ENCODE data around the gene DAGLA. TPM values are rescaled to one million over a fixed set of nuclear protein-coding genes. Genes with fewer than 3 reads are reported as not detected.

Gene DAGLA
- total RNA-seq, 6 experiments from 2014 or later, result 2.4 to 4.2 (median 3.3) TPM

- H3K27ac Mint-ChIP-seq, result no peak overlapping the region
These were observed 65.7 kb downstream of the DAGLA start for GRCh38 chr11:61745781-61746441.

GRCh38 chr11:61746442-61747191, 66.4 kb downstream of the DAGLA start:
- Mint-ChIP-seq H3K27me3 (ENCODE audit: insufficient read depth) (no peaks in the 10 kb centered on the region; the same call in none of the 2 replicates), H3K27ac (no peak overlapping the region), H3K9me3 (no peaks in the 10 kb centered on the region)

More at GRCh38 chr11:61745781-61746441, 65.7 kb downstream of the DAGLA start:
- no peak for TF ChIP-seq CTCF (IDR thresholded peaks at IDR 0.05)
- H3K4me1 Mint-ChIP-seq (ENCODE audit: low read depth), result no peaks in the 10 kb centered on the region
- H3K4me3 Mint-ChIP-seq, result no peak overlapping the region
- DNase-seq, result no peak
- H3K9me3 Mint-ChIP-seq, result no peaks in the 10 kb centered on the region
- no peaks in the 10 kb centered on the region; the same call in 1 of the 2 replicates for H3K27me3 Mint-ChIP-seq (ENCODE audit: insufficient read depth)
- no peaks in the 10 kb centered on the region for H3K36me3 Mint-ChIP-seq (ENCODE audit: low read depth)

GRCh38 chr11:61747192-61747966, 67.2 kb downstream of the DAGLA start:
- DNase-seq, result peak; percentile 41
- no peak overlapping the region for H3K27ac Mint-ChIP-seq
- peak; percentile 93 for TF ChIP-seq CTCF (IDR thresholded peaks at IDR 0.05)
- no peaks in the 10 kb centered on the region for H3K4me1 Mint-ChIP-seq (ENCODE audit: low read depth)
- no peaks in the 10 kb centered on the region for H3K9me3 Mint-ChIP-seq
- H3K4me3 Mint-ChIP-seq, result no peak overlapping the region
- H3K27me3 Mint-ChIP-seq (ENCODE audit: insufficient read depth), result no peaks in the 10 kb centered on the region; the same call in none of the 2 replicates
- H3K36me3 Mint-ChIP-seq (ENCODE audit: low read depth), result no peaks in the 10 kb centered on the region

More at GRCh38 chr11:61746442-61747191, 66.4 kb downstream of the DAGLA start:
- no peaks in the 10 kb centered on the region for H3K36me3 Mint-ChIP-seq (ENCODE audit: low read depth)
- TF ChIP-seq CTCF (IDR thresholded peaks at IDR 0.05), result no peak
- H3K4me3 Mint-ChIP-seq, result no peak overlapping the region
- no peak for DNase-seq
- no peaks in the 10 kb centered on the region for H3K4me1 Mint-ChIP-seq (ENCODE audit: low read depth)

GRCh38 chr11:61747967-61748285, 67.7 kb downstream of the DAGLA start:
- Mint-ChIP-seq H3K27me3 (ENCODE audit: insufficient read depth) (no peaks in the 10 kb centered on the region; the same call in none of the 2 replicates), H3K9me3 (no peaks in the 10 kb centered on the region), H3K36me3 (ENCODE audit: low read depth) (no peaks in the 10 kb centered on the region), H3K4me1 (ENCODE audit: low read depth) (no peaks in the 10 kb centered on the region), H3K27ac (no peak overlapping the region), H3K4me3 (no peak overlapping the region)
- DNase-seq, result no peak
- TF ChIP-seq CTCF (IDR thresholded peaks at IDR 0.05), result peak; percentile 65

GRCh38 chr11:61749591-61750217, 69.5 kb downstream of the DAGLA start:
- Mint-ChIP-seq H3K4me3 (no peak overlapping the region), H3K36me3 (ENCODE audit: low read depth) (no peaks in the 10 kb centered on the region), H3K9me3 (no peaks in the 10 kb centered on the region), H3K27me3 (ENCODE audit: insufficient read depth) (peaks cover 4% of the 10 kb centered on the region), H3K4me1 (ENCODE audit: low read depth) (no peaks in the 10 kb centered on the region), H3K27ac (no peak overlapping the region)
- no peak for DNase-seq
- no peak for TF ChIP-seq CTCF (IDR thresholded peaks at IDR 0.05)
